GM12878 (cell line): ENCODE data around the gene TMEM41B. TPM values are rescaled to one million over a fixed set of nuclear protein-coding genes. Genes with fewer than 3 reads are reported as not detected.

ENCODE experiments used
- BCL3 ChIP-seq: IDR thresholded peaks from 2 replicates; pipeline ENCODE4 v1.6.1; 2011; ENCODE audit warnings: borderline replicate concordance, low read depth, mild to moderate bottlenecking, moderate library complexity, low read length; ENCODE audit not compliant: insufficient read depth, poor library complexity, severe bottlenecking
- CUX1 ChIP-seq: IDR thresholded peaks from 2 replicates; pipeline ENCODE4 v1.6.1; 2012; ENCODE audit warnings: improper control_type of control experiment, low read depth, low read length; ENCODE audit not compliant: insufficient replicate concordance
- ESRRA ChIP-seq: IDR thresholded peaks from 2 replicates; pipeline ENCODE4 v1.6.1; 2012; ENCODE audit warnings: mild to moderate bottlenecking, low read length, improper control_type of control experiment
- HDAC6 ChIP-seq: fragments of 200-600 bp; sonication (generic); IDR thresholded peaks from one replicate; pipeline ENCODE4 v1.8.0; 2017; ENCODE audit warnings: antibody characterized with exemption; ENCODE audit not compliant: unreplicated experiment
- KAT2A ChIP-seq: conservative IDR thresholded peaks from 2 replicates; pipeline ENCODE4 v1.6.1; 2011; ENCODE audit warnings: low read depth, low read length; ENCODE audit not compliant: control insufficient read depth
- NFIC ChIP-seq: IDR thresholded peaks from 2 replicates; pipeline ENCODE4 v1.6.1; 2012; ENCODE audit warnings: low read depth, mild to moderate bottlenecking, inconsistent platforms, low read length, moderate library complexity
- PAX5 ChIP-seq: IDR thresholded peaks from 2 replicates; pipeline ENCODE4 v1.6.1; 2011; ENCODE audit warnings: low read depth, low read length, borderline replicate concordance
- PAX8 ChIP-seq: fragments of 450-650 bp; IDR thresholded peaks from 2 replicates; pipeline ENCODE4 v1.6.1; 2017; ENCODE audit warnings: mild to moderate bottlenecking, moderate library complexity
- POU2F2 ChIP-seq: IDR thresholded peaks from 3 replicates; pipeline ENCODE4 v1.6.1; 2011; ENCODE audit warnings: low read depth, mild to moderate bottlenecking, low read length, borderline replicate concordance
- REST ChIP-seq: IDR thresholded peaks from 2 replicates; pipeline ENCODE4 v1.6.1; 2012; ENCODE audit warnings: mild to moderate bottlenecking, low read depth, low read length
- SREBF1 ChIP-seq: IDR thresholded peaks from 2 replicates; pipeline ENCODE4 v1.6.1; 2012; ENCODE audit warnings: mild to moderate bottlenecking, low read length
- SRF ChIP-seq, 2 experiments: IDR thresholded peaks; 2 replicates each; pipeline ENCODE4 v1.6.1; 2011; ENCODE audit warnings: low read depth in 2 of 2, low read length in 2 of 2, mild to moderate bottlenecking in 1 of 2, moderate library complexity in 1 of 2
- SUZ12 ChIP-seq: fragments of 200-600 bp; sonication (generic); IDR thresholded peaks from one replicate; pipeline ENCODE4 v1.6.1; 2018; ENCODE audit warnings: antibody characterized with exemption, mild to moderate bottlenecking; ENCODE audit not compliant: unreplicated experiment
- TBL1XR1 ChIP-seq: IDR thresholded peaks from 2 replicates; pipeline ENCODE4 v1.6.1; 2012; ENCODE audit warnings: low read depth, low read length, improper control_type of control experiment
- TCF3 ChIP-seq: IDR thresholded peaks from 2 replicates; pipeline ENCODE4 v1.6.1; 2012; ENCODE audit warnings: low read depth, mild to moderate bottlenecking, low read length, borderline replicate concordance; ENCODE audit not compliant: insufficient read depth
- YY1 ChIP-seq: IDR thresholded peaks from 2 replicates; pipeline ENCODE4 v1.6.1; 2011; ENCODE audit warnings: low read depth, mild to moderate bottlenecking, low read length
- ZNF384 ChIP-seq: IDR thresholded peaks from 2 replicates; pipeline ENCODE4 v1.6.1; 2012; ENCODE audit warnings: low read depth, mild to moderate bottlenecking, low read length, improper control_type of control experiment, borderline replicate concordance
- ZSCAN29 ChIP-seq: fragments of 450-650 bp; IDR thresholded peaks from 2 replicates; pipeline ENCODE4 v1.6.1; 2017; ENCODE audit warnings: mild to moderate bottlenecking, moderate library complexity
- polyA plus RNA-seq, 11 experiments: library from polyadenylated mRNA; depleted of rRNA in 4 of 11; unstranded in 6 of 11; stranded (reverse) in 5 of 11; fragments of >200 nt; fragmentation: Nextera tagmentation in 4 of 11; fragmentation: Illumina TruSeq in 1 of 11; extraction: Ambion mirVana in 4 of 11; extraction: Trizol in 1 of 11; gene quantifications; 1 replicate in 1 of 11; 2 replicates in 10 of 11; pipeline versions ENCODE4 v1.2.1 to v1.2.3, GENCODE V29; 2011 to 2016; ENCODE audit warnings: inconsistent platforms in 2 of 11, missing spikeins in 2 of 11, low read depth in 1 of 11
- total RNA-seq, 4 experiments: library from RNA; depleted of rRNA in 3 of 4; stranded (reverse); fragments of >200 nt in 3 of 4; fragmentation: Illumina TruSeq in 1 of 4; extraction: Trizol in 1 of 4; gene quantifications; 2 replicates each; pipeline versions ENCODE4 v1.2.1 to v1.2.3, GENCODE V29; 2013 to 2021

The TMEM41B gene
- total and polyA plus RNA-seq, 10 of the 15 experiments (the other 5 are each of a cell fraction or from before 2014, with no cell fraction given) = 8.0 to 31.0 (median 20.5) TPM

- TF ChIP-seq REST (no peak), ZSCAN29 (no peak), TCF3 (no peak), CUX1 (peak; percentile 26), PAX5 (peak; percentile 66; the same call in 1 of the 2 replicates), TBL1XR1 (0 out of 2 replicates have a peak, but pooled peaks have one; percentile 36), ESRRA (no peak), PAX8 (no peak), KAT2A (no peak), POU2F2 (peak; percentile 42; the same call in 1 of the 3 replicates), SRF (IDR thresholded peaks at IDR 0.05; ENCODE audit: low read depth in 2 of 2, low read length in 2 of 2) (peak in 1 of 2 experiments; percentile 85; a peak in 2 of 4 replicates), BCL3 (no peak), ZNF384 (no peak), YY1 (peak; percentile 74; the same call in 1 of the 2 replicates), SUZ12 (no peak), NFIC (no peak), HDAC6 (peak; percentile 33), SREBF1 (0 out of 2 replicates have a peak, but pooled peaks have one; percentile 22)
Observed at GRCh38 chr11:9314291-9315077, at the start of gene TMEM41B (continued).
